NCI-H2227 (cell line): ENCODE data around the gene ADARB1.

Experiments used
- DNase-seq: peaks from one replicate; lab custom pipeline; 2025; ENCODE audit not compliant: unreplicated experiment; lab: John Stamatoyannopoulos, UW

ADARB1 gene

GRCh38 chr21:45164124-45164511, 89.7 kb downstream of the ADARB1 start:
- no peak for DNase-seq

- DNase-seq: no peak
These were observed 90.5 kb downstream of the ADARB1 start for GRCh38 chr21:45164838-45165237.

- no peak for DNase-seq
These were observed 92.6 kb downstream of the ADARB1 start for GRCh38 chr21:45166931-45167330.

GRCh38 chr21:45167796-45168222, 93.4 kb downstream of the ADARB1 start:
- DNase-seq: no peak

- DNase-seq: no peak
These were observed 94.1 kb downstream of the ADARB1 start for GRCh38 chr21:45168522-45168921.

GRCh38 chr21:45169001-45169400, 94.6 kb downstream of the ADARB1 start:
- no peak for DNase-seq

GRCh38 chr21:45169682-45170081, 95.3 kb downstream of the ADARB1 start:
- no peak for DNase-seq

GRCh38 chr21:45170987-45171386, 96.6 kb downstream of the ADARB1 start:
- no peak for DNase-seq

- DNase-seq: no peak
These were observed 98.0 kb downstream of the ADARB1 start for GRCh38 chr21:45172420-45172819.

- no peak for DNase-seq
These were observed 101.1 kb downstream of the ADARB1 start for GRCh38 chr21:45175326-45176095.

- DNase-seq: no peak
These were observed 101.8 kb downstream of the ADARB1 start for GRCh38 chr21:45176141-45176540.

GRCh38 chr21:45177039-45177438, 102.7 kb downstream of the ADARB1 start:
- no peak for DNase-seq

GRCh38 chr21:45178070-45178608, 103.8 kb downstream of the ADARB1 start:
- no peak for DNase-seq

GRCh38 chr21:45178971-45179370, 104.6 kb downstream of the ADARB1 start:
- DNase-seq: no peak

GRCh38 chr21:45179568-45180245, 105.3 kb downstream of the ADARB1 start:
- no peak for DNase-seq

- DNase-seq: no peak
These were observed 105.8 kb downstream of the ADARB1 start for GRCh38 chr21:45180246-45180599.

- DNase-seq: no peak
These were observed 108.6 kb downstream of the ADARB1 start for GRCh38 chr21:45182958-45183357.

GRCh38 chr21:45183852-45184251, 109.5 kb downstream of the ADARB1 start:
- DNase-seq: no peak

GRCh38 chr21:45184869-45185268, 110.5 kb downstream of the ADARB1 start:
- no peak for DNase-seq

- DNase-seq: no peak
These were observed 112.3 kb downstream of the ADARB1 start for GRCh38 chr21:45186709-45187108.

- DNase-seq: peak; percentile 18
These were observed 113.3 kb downstream of the ADARB1 start for GRCh38 chr21:45187646-45188045.

GRCh38 chr21:45190013-45190412, 115.6 kb downstream of the ADARB1 start:
- DNase-seq: no peak
